Body of pancreas (tissue), 4 donors: ENCODE results near the gene UMODL1. TPM values are rescaled to one million over a fixed set of nuclear protein-coding genes. Genes with fewer than 3 reads are reported as not detected.

Experiments used
- ATAC-seq: fragments of 150-250 bp; one replicate; pipeline ENCODE4 v1.9.1; 2016
- DNase-seq, 4 donors: peaks; one replicate each; pipeline ENCODE4 v3.0.0-alpha.2; 2019
- H3K27ac ChIP-seq, 4 donors: fragments of 200-600 bp; sonication (generic); 1 replicate in 3 of 4; 2 replicates in 1 of 4; pipeline versions ENCODE4 v1.5.1 to v1.6.1; 2016 to 2019; ENCODE audit warnings: mild to moderate bottlenecking in 1 of 4, mixed read lengths in 1 of 4, moderate library complexity in 1 of 4
- H3K27me3 ChIP-seq, 2 donors: fragments of 200-600 bp; sonication (generic); one replicate each; pipeline ENCODE4 v1.6.0; 2016; ENCODE audit warnings: mild to moderate bottlenecking in 1 of 2
- H3K36me3 ChIP-seq, 2 donors: fragments of 200-600 bp; sonication (generic); replicated peaks in 1 of 2; 2 replicates each; pipeline ENCODE4 v1.5.1; 2016; ENCODE audit warnings: low read depth in 2 of 2; ENCODE audit not compliant: insufficient read depth in 1 of 2
- H3K4me1 ChIP-seq: fragments of 200-600 bp; sonication (generic); one replicate; pipeline ENCODE4 v1.6.0; 2016
- H3K4me3 ChIP-seq, 2 donors: fragments of 200-600 bp; sonication (generic); 1 replicate in 1 of 2; 2 replicates in 1 of 2; pipeline ENCODE4 v1.5.1; 2016 to 2019
- H3K9me3 ChIP-seq, 3 donors: fragments of 200-600 bp; sonication (generic); 1 replicate in 2 of 3; 2 replicates in 1 of 3; pipeline ENCODE4 v1.5.1; 2016
- CTCF ChIP-seq, 7 experiments: fragments of 450-650 bp in 4 of 7; fragments of 200-600 bp in 3 of 7; sonication (generic) in 3 of 7; IDR thresholded peaks; one replicate each; pipeline ENCODE4 v1.5.1; 2016 to 2019; ENCODE audit warnings: antibody characterized with exemption in 7 of 7
- POLR2A ChIP-seq, 3 donors: fragments of 450-650 bp; IDR thresholded peaks; one replicate each; pipeline ENCODE4 v1.6.1; 2016; ENCODE audit warnings: antibody characterized with exemption in 3 of 3, mild to moderate bottlenecking in 2 of 3
- WGBS, 2 donors: methylation state at CpG; one replicate each; pipeline ENCODE4 v1.1.5; 2017; 5-methylcytosine and 5-hydroxymethylcytosine counted together
- intact Hi-C: fragments of 100-400 bp; cut with DNase I; formaldehyde crosslinking; loops from one replicate; pipeline ENCODE4 v1.15.1; 2023
- total RNA-seq, 2 donors: library from RNA; depleted of rRNA; stranded (reverse); fragments of >200 nt; gene quantifications; one replicate each; pipeline ENCODE4 v1.1.0, GENCODE V29; 2016

Gene UMODL1
- total RNA-seq, 2 donors from 2014 or later, result not detected

- intact Hi-C loops, result no loop called here
- Histone ChIP-seq H3K4me3 (no peak overlapping the region), H3K27me3 (no peaks in the 10 kb centered on the region), H3K9me3 (no peaks in the 10 kb centered on the region), H3K27ac (peak overlapping the region in 1 of 4 donors; percentile 29), H3K36me3 (no peaks in the 10 kb centered on the region), H3K4me1 (peaks cover 20% of the 10 kb centered on the region)
- no peak for ATAC-seq
- DNase-seq, result peak in 3 of 4 donors; percentile 43 to 55 (median 43)
- TF ChIP-seq POLR2A (IDR thresholded peaks at IDR 0.05), result no peak
- no peak for TF ChIP-seq CTCF (IDR thresholded peaks at IDR 0.05)
- 14 to 42% methylated on average over 2 to 4 of the region's 4 CpGs for WGBS, 2 donors
These were observed 7.9 kb upstream of the UMODL1 start for GRCh38 chr21:42063191-42063570.

GRCh38 chr21:42063571-42064521 lies 7.3 kb upstream of the UMODL1 start:
- WGBS, 2 donors, result 32 to 51% methylated on average over 18 to 28 of the region's 28 CpGs
- H3K27ac ChIP-seq, result peak overlapping the region in 1 of 4 donors; percentile 29
- TF ChIP-seq POLR2A (IDR thresholded peaks at IDR 0.05), result no peak
- TF ChIP-seq CTCF (IDR thresholded peaks at IDR 0.05), result peak in 2 of 7 experiments; percentile 9 to 28
- H3K9me3 ChIP-seq, result no peaks in the 10 kb centered on the region
- H3K27me3 ChIP-seq, result no peaks in the 10 kb centered on the region
- intact Hi-C loops, result no loop called here
- H3K4me1 ChIP-seq, result peaks cover 19% of the 10 kb centered on the region
- ATAC-seq (peak; percentile 77), DNase-seq (peak; percentile 35 to 84 (median 60))
- H3K36me3 ChIP-seq, result no peaks in the 10 kb centered on the region
- no peak overlapping the region for H3K4me3 ChIP-seq

GRCh38 chr21:42066521-42066920 lies 4.6 kb upstream of the UMODL1 start:
- intact Hi-C loops, result no loop called here
- ATAC-seq (no peak), DNase-seq (no peak)
- Histone ChIP-seq H3K9me3 (no peaks in the 10 kb centered on the region), H3K27ac (no peak overlapping the region), H3K36me3 (no peaks in the 10 kb centered on the region), H3K27me3 (no peaks in the 10 kb centered on the region), H3K4me3 (no peak overlapping the region), H3K4me1 (peaks cover 19% of the 10 kb centered on the region)
- 82 to 86% methylated on average over 4 of the region's 4 CpGs for WGBS, 2 donors
- TF ChIP-seq POLR2A (IDR thresholded peaks at IDR 0.05) (no peak), CTCF (IDR thresholded peaks at IDR 0.05) (no peak)

- intact Hi-C loops, result no loop called here
- no peak for ATAC-seq
- Histone ChIP-seq H3K4me3 (no peak overlapping the region), H3K27me3 (no peaks in the 10 kb centered on the region), H3K4me1 (peaks cover 19% of the 10 kb centered on the region), H3K27ac (no peak overlapping the region), H3K9me3 (no peaks in the 10 kb centered on the region), H3K36me3 (no peaks in the 10 kb centered on the region)
- no peak for TF ChIP-seq CTCF (IDR thresholded peaks at IDR 0.05)
- TF ChIP-seq POLR2A (IDR thresholded peaks at IDR 0.05), result no peak
- 64% methylated on average over 28 to 30 of the region's 30 CpGs for WGBS, 2 donors
- no peak for DNase-seq
These were observed 3.4 kb upstream of the UMODL1 start for GRCh38 chr21:42067531-42068255.
